NCI-H1092 (cell line): ENCODE measurements around the gene ARHGEF3.
"Not testable (repeated sequence)": the region's sequence is repeated elsewhere in the genome, so short reads cannot be mapped to it uniquely, and the experiment has no call there.

Source experiments
- DNase-seq: peaks from one replicate; lab custom pipeline; 2025; lab: John Stamatoyannopoulos, UW

ARHGEF3 gene

GRCh38 chr3:56737006-56737405 is 64.7 kb downstream of the ARHGEF3 start:
- DNase-seq = no peak

GRCh38 chr3:56732109-56732508 is 69.6 kb downstream of the ARHGEF3 start:
- no peak for DNase-seq

GRCh38 chr3:56725175-56725574 is 76.6 kb downstream of the ARHGEF3 start:
- no peak for DNase-seq

- DNase-seq = no peak
Observed at GRCh38 chr3:56724676-56725075, 77.1 kb downstream of the ARHGEF3 start.

GRCh38 chr3:56720849-56721248 is 80.9 kb downstream of the ARHGEF3 start:
- no peak for DNase-seq

GRCh38 chr3:56718809-56719208 is 82.9 kb downstream of the ARHGEF3 start:
- not testable (repeated sequence) for DNase-seq

- no peak for DNase-seq
Observed at GRCh38 chr3:56711344-56711743, 90.4 kb downstream of the ARHGEF3 start.

GRCh38 chr3:56707412-56707811 is 94.3 kb downstream of the ARHGEF3 start:
- not testable (repeated sequence) for DNase-seq

GRCh38 chr3:56706629-56707028 is 95.1 kb downstream of the ARHGEF3 start:
- DNase-seq = no peak

- DNase-seq = no peak
Observed at GRCh38 chr3:56704706-56705105, 97.0 kb downstream of the ARHGEF3 start.

- DNase-seq = peak; percentile 60
Observed at GRCh38 chr3:56702490-56703315, 99.0 kb downstream of the ARHGEF3 start.

- DNase-seq = no peak
Observed at GRCh38 chr3:56700151-56700550, 101.6 kb downstream of the ARHGEF3 start.

- DNase-seq = no peak
Observed at GRCh38 chr3:56694867-56695683, 106.7 kb downstream of the ARHGEF3 start.

- no peak for DNase-seq
Observed at GRCh38 chr3:56693750-56694149, 108.0 kb downstream of the ARHGEF3 start.

- not testable (repeated sequence) for DNase-seq
Observed at GRCh38 chr3:56692520-56693433, 109.0 kb downstream of the ARHGEF3 start.

- DNase-seq = not testable (repeated sequence)
Observed at GRCh38 chr3:56692001-56692365, 109.8 kb downstream of the ARHGEF3 start.

- DNase-seq = no peak
Observed at GRCh38 chr3:56691165-56692000, 110.4 kb downstream of the ARHGEF3 start.

GRCh38 chr3:56689303-56689702 is 112.4 kb downstream of the ARHGEF3 start:
- DNase-seq = no peak

GRCh38 chr3:56688191-56688590 is 113.6 kb downstream of the ARHGEF3 start:
- no peak for DNase-seq

- DNase-seq = no peak
Observed at GRCh38 chr3:56684029-56684428, 117.7 kb downstream of the ARHGEF3 start.
